Esophagus squamous epithelium (tissue), 5 donors: ENCODE results near the gene COL23A1. TPM values are rescaled to one million over a fixed set of nuclear protein-coding genes. Genes with fewer than 3 reads are reported as not detected.

Source experiments
- DNase-seq: peaks from one replicate; lab custom pipeline; 2025; lab: John Stamatoyannopoulos, UW
- H3K27ac ChIP-seq, 4 donors: fragments of 200-600 bp; sonication (generic); one replicate each; pipeline ENCODE4 v1.5.1; 2016 to 2019; ENCODE audit warnings: mild to moderate bottlenecking in 1 of 4
- H3K27me3 ChIP-seq, 4 donors: fragments of 200-600 bp; sonication (generic); 1 replicate in 3 of 4; 2 replicates in 1 of 4; pipeline versions ENCODE4 v1.5.1 to v1.6.0; 2017 to 2021; ENCODE audit warnings: antibody characterized with exemption in 1 of 4
- H3K36me3 ChIP-seq, 3 donors: fragments of 200-600 bp; sonication (generic); one replicate each; pipeline ENCODE4 v1.5.1; 2016 to 2019
- H3K4me1 ChIP-seq, 3 donors: fragments of 200-600 bp; sonication (generic); one replicate each; pipeline ENCODE4 v1.5.1; 2017 to 2019
- H3K4me3 ChIP-seq, 4 donors: fragments of 200-600 bp; sonication (generic); 1 replicate in 3 of 4; 2 replicates in 1 of 4; pipeline ENCODE4 v1.5.1; 2016 to 2019; ENCODE audit warnings: mild to moderate bottlenecking in 2 of 4, moderate library complexity in 1 of 4
- H3K9me3 ChIP-seq, 3 donors: fragments of 200-600 bp; sonication (generic); one replicate each; pipeline ENCODE4 v1.5.1; 2016 to 2019
- POLR2A ChIP-seq, 4 donors: fragments of 450-650 bp; IDR thresholded peaks; one replicate each; pipeline ENCODE4 v1.6.1; 2017; ENCODE audit warnings: antibody characterized with exemption in 4 of 4, mild to moderate bottlenecking in 4 of 4, moderate library complexity in 3 of 4
- WGBS, 2 donors: methylation state at CpG; one replicate each; pipeline ENCODE4 v1.1.5; 2018; 5-methylcytosine and 5-hydroxymethylcytosine counted together
- intact Hi-C: fragments of 100-400 bp; cut with DNase I; formaldehyde crosslinking; loops from one replicate; pipeline ENCODE4 v1.15.0; 2022
- total RNA-seq, 4 donors: library from RNA; depleted of rRNA; stranded (reverse); fragments of >200 nt; gene quantifications; one replicate each; pipeline ENCODE4 v1.1.0, GENCODE V29; 2016
- TF ChIP-seq, protein P1 (sequence below), 6 experiments: fragments of 450-650 bp in 4 of 6; fragments of 200-600 bp in 2 of 6; sonication (generic) in 2 of 6; IDR thresholded peaks; one replicate each; pipeline ENCODE4 v1.5.1; 2016 to 2019; ENCODE audit warnings: antibody characterized with exemption in 6 of 6, mild to moderate bottlenecking in 4 of 6, moderate library complexity in 4 of 6
- donor health status: DM: yes; HTN: yes; CAD: no.

The COL23A1 gene
- total RNA-seq, 4 donors from 2014 or later, result 0.41 to 1.5 (median 0.44) TPM; not detected in 1

DNA sequence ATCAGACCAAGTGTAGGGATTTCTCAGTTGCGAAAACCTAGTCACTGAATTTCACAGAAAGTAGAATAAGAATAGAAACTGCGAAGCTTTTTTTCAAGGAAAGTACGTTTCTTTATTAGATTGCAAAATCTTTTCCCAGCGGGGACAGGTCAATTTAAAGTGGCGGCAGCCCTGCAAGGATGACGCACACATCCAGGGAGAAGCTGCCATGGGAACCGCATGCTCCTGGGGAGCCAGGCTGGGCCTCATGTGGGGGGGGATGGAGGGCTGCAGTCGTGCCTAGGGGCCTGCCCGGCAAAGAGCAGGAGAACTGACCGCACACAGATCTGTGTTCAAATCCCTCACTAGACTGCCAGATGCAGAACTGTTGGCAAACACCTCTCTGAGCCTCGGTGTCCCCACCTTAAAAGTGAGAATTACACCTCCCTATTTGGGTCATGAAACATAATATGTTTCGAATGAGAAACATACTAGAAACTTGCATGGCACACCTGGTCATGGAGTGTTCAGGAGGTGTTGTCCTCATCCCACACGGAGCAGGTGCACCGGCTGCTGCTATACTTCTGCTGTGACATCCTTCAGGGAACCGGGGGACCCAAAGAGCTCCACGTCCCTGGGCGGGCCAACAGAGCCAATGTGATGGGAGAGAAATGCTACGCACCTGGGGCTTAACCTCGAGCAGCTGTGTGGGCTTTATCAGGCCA is 229.8 kb downstream of the COL23A1 start:
- TF ChIP-seq, protein P1, sequence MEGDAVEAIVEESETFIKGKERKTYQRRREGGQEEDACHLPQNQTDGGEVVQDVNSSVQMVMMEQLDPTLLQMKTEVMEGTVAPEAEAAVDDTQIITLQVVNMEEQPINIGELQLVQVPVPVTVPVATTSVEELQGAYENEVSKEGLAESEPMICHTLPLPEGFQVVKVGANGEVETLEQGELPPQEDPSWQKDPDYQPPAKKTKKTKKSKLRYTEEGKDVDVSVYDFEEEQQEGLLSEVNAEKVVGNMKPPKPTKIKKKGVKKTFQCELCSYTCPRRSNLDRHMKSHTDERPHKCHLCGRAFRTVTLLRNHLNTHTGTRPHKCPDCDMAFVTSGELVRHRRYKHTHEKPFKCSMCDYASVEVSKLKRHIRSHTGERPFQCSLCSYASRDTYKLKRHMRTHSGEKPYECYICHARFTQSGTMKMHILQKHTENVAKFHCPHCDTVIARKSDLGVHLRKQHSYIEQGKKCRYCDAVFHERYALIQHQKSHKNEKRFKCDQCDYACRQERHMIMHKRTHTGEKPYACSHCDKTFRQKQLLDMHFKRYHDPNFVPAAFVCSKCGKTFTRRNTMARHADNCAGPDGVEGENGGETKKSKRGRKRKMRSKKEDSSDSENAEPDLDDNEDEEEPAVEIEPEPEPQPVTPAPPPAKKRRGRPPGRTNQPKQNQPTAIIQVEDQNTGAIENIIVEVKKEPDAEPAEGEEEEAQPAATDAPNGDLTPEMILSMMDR (IDR thresholded peaks at IDR 0.05), result no peak
- TF ChIP-seq POLR2A (IDR thresholded peaks at IDR 0.05), result no peak
- Histone ChIP-seq H3K4me3 (no peak overlapping the region), H3K27ac (no peak overlapping the region), H3K9me3 (no peaks in the 10 kb centered on the region), H3K4me1 (peaks cover 10 to 23% (median 12%) of the 10 kb centered on the region in 3 donors), H3K36me3 (no peaks in the 10 kb centered on the region), H3K27me3 (peaks cover 0 to 51% (median 0%) of the 10 kb centered on the region in 4 donors)
- WGBS, 2 donors, result 68 to 74% methylated on average over 14 to 15 of the region's 19 CpGs
- DNase-seq, result no peak
- intact Hi-C loops, result no loop called here

DNA sequence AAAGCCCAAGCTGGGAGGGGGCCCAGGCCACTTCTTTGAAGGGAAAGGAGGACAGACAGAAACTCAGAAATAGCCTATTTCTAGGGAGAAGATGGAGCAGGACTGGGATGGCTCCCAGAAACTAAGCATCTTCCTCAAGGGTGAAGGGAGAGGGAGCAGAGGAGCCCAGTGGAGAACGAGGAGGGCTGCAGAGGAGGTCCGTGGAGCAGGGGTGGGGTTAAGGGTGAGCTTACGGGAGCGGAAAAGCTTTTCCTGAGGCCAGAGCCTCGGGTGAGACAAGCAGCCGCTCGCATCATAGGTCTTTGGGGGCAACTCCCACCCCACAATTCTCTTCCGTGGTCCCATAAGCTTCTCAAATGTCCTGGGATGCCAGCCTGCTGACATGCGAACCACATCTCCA is 230.5 kb downstream of the COL23A1 start:
- peaks cover 10 to 21% (median 12%) of the 10 kb centered on the region in 3 donors for H3K4me1 ChIP-seq
- H3K27me3 ChIP-seq, result peaks cover 0 to 52% (median 0%) of the 10 kb centered on the region in 4 donors
- no peak for TF ChIP-seq POLR2A (IDR thresholded peaks at IDR 0.05)
- intact Hi-C loops, result no loop called here
- no peaks in the 10 kb centered on the region for H3K9me3 ChIP-seq
- no peak for DNase-seq
- no peak overlapping the region for H3K27ac ChIP-seq
- WGBS, 2 donors, result 59 to 66% methylated on average over 9 of the region's 9 CpGs
- no peaks in the 10 kb centered on the region for H3K36me3 ChIP-seq
- no peak overlapping the region for H3K4me3 ChIP-seq

DNA sequence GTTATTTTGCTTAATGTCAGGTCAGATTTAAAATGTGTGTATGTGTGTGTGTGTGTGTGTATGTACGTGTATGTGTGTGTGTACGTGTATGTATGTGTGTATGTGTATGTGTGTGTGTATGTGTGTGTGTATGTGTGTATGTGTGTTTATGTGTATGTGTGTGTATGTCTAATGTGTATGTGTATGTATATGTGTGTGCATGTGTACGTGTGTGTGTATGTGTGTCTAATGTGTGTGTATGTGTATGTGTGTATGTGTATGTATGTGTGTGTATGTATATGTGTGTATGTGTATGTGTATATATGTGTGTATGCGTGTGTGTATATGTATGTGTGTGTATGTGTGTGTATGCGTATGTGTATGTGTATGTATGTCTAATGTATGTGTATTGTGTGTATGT is 232.5 kb downstream of the COL23A1 start:
- WGBS, 2 donors, result 65 to 66% methylated on average over 5 of the region's 5 CpGs
- no peaks in the 10 kb centered on the region for H3K9me3 ChIP-seq
- H3K27me3 ChIP-seq, result peaks cover 0 to 54% (median 0%) of the 10 kb centered on the region in 4 donors
- TF ChIP-seq, protein P1 (IDR thresholded peaks at IDR 0.05), result no peak
- TF ChIP-seq POLR2A (IDR thresholded peaks at IDR 0.05), result no peak
- H3K4me3 ChIP-seq, result no peak overlapping the region
- peaks cover 10 to 18% (median 12%) of the 10 kb centered on the region in 3 donors for H3K4me1 ChIP-seq
- peak overlapping the region in 1 of 4 donors; percentile 19 for H3K27ac ChIP-seq
- intact Hi-C loops, result no loop called here
- no peak for DNase-seq
- no peaks in the 10 kb centered on the region for H3K36me3 ChIP-seq

DNA sequence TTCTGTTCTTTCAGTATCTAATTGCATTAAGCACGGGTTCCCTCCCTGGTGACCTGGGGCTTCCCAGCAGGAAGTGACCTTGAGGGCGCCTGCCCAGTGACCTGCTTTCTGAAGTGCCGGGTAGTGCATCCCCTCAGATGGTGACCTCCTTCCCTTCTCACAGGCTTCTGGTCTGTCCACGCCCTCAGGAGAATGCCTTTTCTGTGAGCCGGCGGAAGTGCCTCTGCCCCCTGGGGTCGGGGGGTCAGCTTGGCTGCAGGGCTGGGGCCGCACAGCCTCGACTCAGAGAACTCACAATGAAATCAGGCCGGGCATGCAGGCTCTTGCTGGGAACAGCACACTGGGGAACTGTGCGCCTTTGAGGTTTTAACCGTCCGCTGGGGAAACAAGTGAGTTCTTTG is 233.1 kb downstream of the COL23A1 start:
- no peaks in the 10 kb centered on the region for H3K36me3 ChIP-seq
- peak overlapping the region in 1 of 4 donors; percentile 36 for H3K4me3 ChIP-seq
- H3K4me1 ChIP-seq, result peaks cover 10 to 18% (median 12%) of the 10 kb centered on the region in 3 donors
- no peaks in the 10 kb centered on the region for H3K9me3 ChIP-seq
- DNase-seq, result no peak
- H3K27ac ChIP-seq, result peak overlapping the region in 1 of 4 donors; percentile 48
- intact Hi-C loops, result no loop called here
- peaks cover 0 to 54% (median 0%) of the 10 kb centered on the region in 4 donors for H3K27me3 ChIP-seq
- TF ChIP-seq, protein P1 (IDR thresholded peaks at IDR 0.05), result no peak
- TF ChIP-seq POLR2A (IDR thresholded peaks at IDR 0.05), result no peak
- 15 to 31% methylated on average over 6 to 7 of the region's 13 CpGs for WGBS, 2 donors

DNA sequence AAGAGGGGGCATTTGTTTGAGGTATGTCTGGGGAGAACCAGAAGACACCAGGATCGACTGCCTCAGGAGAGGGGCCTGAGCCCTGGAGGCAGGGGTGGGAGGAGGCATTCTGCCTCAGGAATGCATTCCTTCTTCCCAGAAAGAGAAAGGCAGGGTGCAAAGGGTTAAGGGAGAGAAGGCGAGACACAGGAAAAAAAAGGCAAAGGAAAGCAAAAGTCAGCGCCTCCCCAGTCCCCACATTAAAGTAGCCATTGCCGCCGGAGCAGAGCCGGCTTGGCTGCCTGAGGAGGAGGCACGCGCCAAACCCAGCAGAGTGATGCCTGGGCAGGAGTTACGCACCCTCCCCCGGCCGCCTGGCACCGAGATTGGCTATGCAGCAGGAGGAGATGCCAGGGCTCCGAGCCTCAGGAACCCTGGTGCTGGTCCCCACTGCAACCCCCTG is 233.7 kb downstream of the COL23A1 start:
- Histone ChIP-seq H3K4me1 (peaks cover 10 to 18% (median 12%) of the 10 kb centered on the region in 3 donors), H3K27ac (peak overlapping the region in 1 of 4 donors; percentile 48), H3K9me3 (no peaks in the 10 kb centered on the region), H3K36me3 (no peaks in the 10 kb centered on the region), H3K4me3 (peak overlapping the region in 1 of 4 donors; percentile 36), H3K27me3 (peaks cover 0 to 49% (median 0%) of the 10 kb centered on the region in 4 donors)
- WGBS, 2 donors, result 2 to 9% methylated on average over 8 to 13 of the region's 13 CpGs
- no peak for TF ChIP-seq POLR2A (IDR thresholded peaks at IDR 0.05)
- TF ChIP-seq, protein P1 (IDR thresholded peaks at IDR 0.05), result no peak
- intact Hi-C loops, result no loop called here
- no peak for DNase-seq
